ENCODE measurements around the gene MYO18B.

The MYO18B gene

DNA sequence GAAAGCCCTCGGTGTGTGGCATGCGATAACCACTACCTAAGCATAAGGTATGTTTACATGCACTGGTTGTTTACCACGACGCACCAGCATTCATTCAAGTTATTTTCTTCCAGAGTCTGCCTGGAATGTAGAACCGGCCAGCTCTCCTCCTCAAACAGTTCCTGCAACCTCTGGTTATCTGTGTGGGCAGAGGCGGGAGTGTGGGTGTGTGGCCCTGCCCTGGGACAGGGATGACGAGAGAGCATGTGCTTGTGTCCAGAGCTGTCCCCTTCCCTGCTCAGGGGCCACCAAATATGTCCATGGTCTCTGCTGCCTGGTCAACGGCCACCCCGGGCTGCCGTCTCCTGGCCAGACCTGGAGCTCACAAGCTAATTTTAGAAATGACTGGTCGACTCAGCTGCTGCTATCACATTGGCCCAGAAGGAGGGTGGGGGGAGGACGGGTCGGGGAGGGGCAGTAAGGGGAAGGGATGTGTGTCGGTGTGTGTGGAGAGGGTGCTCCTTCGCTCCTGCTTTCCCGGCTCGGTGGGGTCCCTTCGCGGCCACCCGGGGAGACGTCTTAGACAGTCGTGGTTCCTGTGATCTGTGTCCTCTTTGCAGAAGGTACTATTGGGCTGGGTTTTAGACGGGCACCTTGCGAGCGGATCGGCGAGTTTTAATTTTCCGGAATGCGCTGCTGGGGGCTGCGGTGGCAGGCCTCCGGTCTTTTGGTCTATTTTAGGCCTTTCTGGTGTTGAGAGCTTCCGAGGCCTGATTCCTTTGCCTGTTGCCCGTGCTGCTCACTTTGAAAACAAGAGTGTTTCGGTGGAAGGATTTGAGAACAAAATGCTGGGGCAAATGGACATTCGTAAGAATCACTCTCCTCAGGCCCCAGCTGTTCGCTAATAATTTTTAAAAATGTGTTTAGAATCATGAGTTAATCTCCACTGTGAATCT, at the start of gene MYO18B:
TSS of gene MYO18B (plus strand) at position 497 of the 935 bp plus-strand sequence. CDS start 18,905 bp downstream, outside the sequence.
- Histone ChIP-seq H3K4me1 (ENCODE audit: low read length) (peaks cover 43% of the 10 kb centered on the region), H4K20me1 (ENCODE audit: insufficient read depth, low read length) (peaks cover 10% of the 10 kb centered on the region; the same call in 1 of the 2 replicates), H3K9me3 (ENCODE audit: insufficient read depth, low read length) (no peaks in the 10 kb centered on the region), H3K4me2 (ENCODE audit: low read length) (peak within 1 kb of the TSS; percentile 98), H3K27me3 (ENCODE audit: low read depth, low read length) (no peaks in the 10 kb centered on the region), H3K27ac (ENCODE audit: low read length) (peak within 1 kb of the TSS; percentile 74), H3K79me2 (ENCODE audit: low read length) (peaks cover 57% of the 10 kb centered on the region), H3K36me3 (replicated peaks; ENCODE audit: low read depth, low read length) (peaks cover 20% of the 10 kb centered on the region), H3K9ac (ENCODE audit: low read length) (peak within 1 kb of the TSS; percentile 89), H2AFZ (ENCODE audit: low read depth, low read length) (peak within 1 kb of the TSS; percentile 73), H3K4me3 (ENCODE audit: low read length) (peak within 1 kb of the TSS; percentile 86)
- TF ChIP-seq, protein P1, sequence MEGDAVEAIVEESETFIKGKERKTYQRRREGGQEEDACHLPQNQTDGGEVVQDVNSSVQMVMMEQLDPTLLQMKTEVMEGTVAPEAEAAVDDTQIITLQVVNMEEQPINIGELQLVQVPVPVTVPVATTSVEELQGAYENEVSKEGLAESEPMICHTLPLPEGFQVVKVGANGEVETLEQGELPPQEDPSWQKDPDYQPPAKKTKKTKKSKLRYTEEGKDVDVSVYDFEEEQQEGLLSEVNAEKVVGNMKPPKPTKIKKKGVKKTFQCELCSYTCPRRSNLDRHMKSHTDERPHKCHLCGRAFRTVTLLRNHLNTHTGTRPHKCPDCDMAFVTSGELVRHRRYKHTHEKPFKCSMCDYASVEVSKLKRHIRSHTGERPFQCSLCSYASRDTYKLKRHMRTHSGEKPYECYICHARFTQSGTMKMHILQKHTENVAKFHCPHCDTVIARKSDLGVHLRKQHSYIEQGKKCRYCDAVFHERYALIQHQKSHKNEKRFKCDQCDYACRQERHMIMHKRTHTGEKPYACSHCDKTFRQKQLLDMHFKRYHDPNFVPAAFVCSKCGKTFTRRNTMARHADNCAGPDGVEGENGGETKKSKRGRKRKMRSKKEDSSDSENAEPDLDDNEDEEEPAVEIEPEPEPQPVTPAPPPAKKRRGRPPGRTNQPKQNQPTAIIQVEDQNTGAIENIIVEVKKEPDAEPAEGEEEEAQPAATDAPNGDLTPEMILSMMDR (IDR thresholded peaks at IDR 0.05; ENCODE audit: low read depth, low read length), result peak; percentile 15; the same call in 1 of the 2 replicates
- no peak for TF ChIP-seq EZH2phosphoT487 (IDR thresholded peaks at IDR 0.05; ENCODE audit: low read depth)

GRCh38 chr22:25692397-25693267, 49.4 kb upstream of the MYO18B start:
- Histone ChIP-seq H3K4me2 (ENCODE audit: low read length) (no peak overlapping the region), H4K20me1 (ENCODE audit: insufficient read depth, low read length) (no peaks in the 10 kb centered on the region), H3K79me2 (ENCODE audit: low read length) (no peaks in the 10 kb centered on the region), H3K36me3 (replicated peaks; ENCODE audit: low read depth, low read length) (peaks cover 78% of the 10 kb centered on the region), H3K4me3 (ENCODE audit: low read length) (no peak overlapping the region), H3K27ac (ENCODE audit: low read length) (no peak overlapping the region), H3K9me3 (ENCODE audit: insufficient read depth, low read length) (no peaks in the 10 kb centered on the region), H2AFZ (ENCODE audit: low read depth, low read length) (no peak overlapping the region), H3K9ac (ENCODE audit: low read length) (no peak overlapping the region), H3K27me3 (ENCODE audit: low read depth, low read length) (no peaks in the 10 kb centered on the region), H3K4me1 (ENCODE audit: low read length) (peaks cover 4% of the 10 kb centered on the region; the same call in 1 of the 2 replicates)
- TF ChIP-seq EZH2phosphoT487 (IDR thresholded peaks at IDR 0.05; ENCODE audit: low read depth), result no peak
- TF ChIP-seq, protein P1 (IDR thresholded peaks at IDR 0.05; ENCODE audit: low read depth, low read length), result no peak

- Histone ChIP-seq H3K79me2 (ENCODE audit: low read length) (no peaks in the 10 kb centered on the region), H2AFZ (ENCODE audit: low read depth, low read length) (no peak overlapping the region), H3K4me1 (ENCODE audit: low read length) (peaks cover 4% of the 10 kb centered on the region; the same call in 1 of the 2 replicates), H3K4me3 (ENCODE audit: low read length) (no peak overlapping the region), H3K4me2 (ENCODE audit: low read length) (no peak overlapping the region), H3K9ac (ENCODE audit: low read length) (no peak overlapping the region), H3K9me3 (ENCODE audit: insufficient read depth, low read length) (no peaks in the 10 kb centered on the region), H3K36me3 (replicated peaks; ENCODE audit: low read depth, low read length) (peaks cover 78% of the 10 kb centered on the region), H3K27me3 (ENCODE audit: low read depth, low read length) (no peaks in the 10 kb centered on the region), H3K27ac (ENCODE audit: low read length) (no peak overlapping the region), H4K20me1 (ENCODE audit: insufficient read depth, low read length) (no peaks in the 10 kb centered on the region)
- TF ChIP-seq, protein P1 (IDR thresholded peaks at IDR 0.05; ENCODE audit: low read depth, low read length), result no peak
- no peak for TF ChIP-seq EZH2phosphoT487 (IDR thresholded peaks at IDR 0.05; ENCODE audit: low read depth)
Observed at GRCh38 chr22:25693268-25693565, 48.8 kb upstream of the MYO18B start.
